ENCODE measurements around the gene SDK1. TPM values are rescaled to one million over a fixed set of nuclear protein-coding genes. Genes with fewer than 3 reads are reported as not detected.

Gene SDK1
- total and polyA plus RNA-seq, 2 experiments from 2014 or later, result 2.1 to 10.0 TPM

DNA sequence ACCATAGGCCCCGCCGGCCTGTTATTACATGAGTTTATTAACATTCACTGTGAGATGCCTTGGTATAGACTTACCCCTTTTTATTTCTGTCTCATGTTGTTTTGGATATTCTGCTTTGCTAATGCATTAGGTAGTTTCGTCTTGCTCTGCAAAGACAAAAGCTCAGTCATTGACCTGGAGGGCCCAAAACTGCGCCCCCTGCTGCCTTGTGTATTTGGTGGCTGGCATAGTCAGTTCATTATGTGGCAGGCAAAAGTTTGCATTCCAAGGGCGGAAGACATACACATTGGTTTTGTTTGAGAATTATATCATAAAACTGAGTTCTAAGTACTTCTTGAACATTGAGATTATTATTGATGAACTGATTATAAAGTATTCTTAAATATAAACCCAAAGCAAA lies 372.5 kb downstream of the SDK1 start:
- Mint-ChIP-seq H3K9me3 (no peaks in the 10 kb centered on the region), H3K4me1 (peaks cover 8% of the 10 kb centered on the region; the same call in 2 of the 3 replicates), H3K27me3 (ENCODE audit: insufficient read depth, low read depth, poor library complexity) (peaks cover 3% of the 10 kb centered on the region), H3K36me3 (ENCODE audit: low read depth) (no peaks in the 10 kb centered on the region), H3K4me3 (no peak overlapping the region), H3K27ac (no peak overlapping the region)
- H3K9me2 ChIP-seq (ENCODE audit: insufficient read depth), result peaks cover 15% of the 10 kb centered on the region; the same call in 1 of the 2 replicates
- H3K36me3 ChIP-seq (ENCODE audit: insufficient read depth), result no peaks in the 10 kb centered on the region
- H3K79me2 ChIP-seq (replicated peaks; ENCODE audit: insufficient read depth), result no peaks in the 10 kb centered on the region
- no peaks in the 10 kb centered on the region for H3K27me3 ChIP-seq (ENCODE audit: insufficient read depth)
- H2AFZ ChIP-seq, result no peak overlapping the region
- peak; percentile 88 for DNase-seq (ENCODE audit: low spot score)
- TF ChIP-seq, protein P1, sequence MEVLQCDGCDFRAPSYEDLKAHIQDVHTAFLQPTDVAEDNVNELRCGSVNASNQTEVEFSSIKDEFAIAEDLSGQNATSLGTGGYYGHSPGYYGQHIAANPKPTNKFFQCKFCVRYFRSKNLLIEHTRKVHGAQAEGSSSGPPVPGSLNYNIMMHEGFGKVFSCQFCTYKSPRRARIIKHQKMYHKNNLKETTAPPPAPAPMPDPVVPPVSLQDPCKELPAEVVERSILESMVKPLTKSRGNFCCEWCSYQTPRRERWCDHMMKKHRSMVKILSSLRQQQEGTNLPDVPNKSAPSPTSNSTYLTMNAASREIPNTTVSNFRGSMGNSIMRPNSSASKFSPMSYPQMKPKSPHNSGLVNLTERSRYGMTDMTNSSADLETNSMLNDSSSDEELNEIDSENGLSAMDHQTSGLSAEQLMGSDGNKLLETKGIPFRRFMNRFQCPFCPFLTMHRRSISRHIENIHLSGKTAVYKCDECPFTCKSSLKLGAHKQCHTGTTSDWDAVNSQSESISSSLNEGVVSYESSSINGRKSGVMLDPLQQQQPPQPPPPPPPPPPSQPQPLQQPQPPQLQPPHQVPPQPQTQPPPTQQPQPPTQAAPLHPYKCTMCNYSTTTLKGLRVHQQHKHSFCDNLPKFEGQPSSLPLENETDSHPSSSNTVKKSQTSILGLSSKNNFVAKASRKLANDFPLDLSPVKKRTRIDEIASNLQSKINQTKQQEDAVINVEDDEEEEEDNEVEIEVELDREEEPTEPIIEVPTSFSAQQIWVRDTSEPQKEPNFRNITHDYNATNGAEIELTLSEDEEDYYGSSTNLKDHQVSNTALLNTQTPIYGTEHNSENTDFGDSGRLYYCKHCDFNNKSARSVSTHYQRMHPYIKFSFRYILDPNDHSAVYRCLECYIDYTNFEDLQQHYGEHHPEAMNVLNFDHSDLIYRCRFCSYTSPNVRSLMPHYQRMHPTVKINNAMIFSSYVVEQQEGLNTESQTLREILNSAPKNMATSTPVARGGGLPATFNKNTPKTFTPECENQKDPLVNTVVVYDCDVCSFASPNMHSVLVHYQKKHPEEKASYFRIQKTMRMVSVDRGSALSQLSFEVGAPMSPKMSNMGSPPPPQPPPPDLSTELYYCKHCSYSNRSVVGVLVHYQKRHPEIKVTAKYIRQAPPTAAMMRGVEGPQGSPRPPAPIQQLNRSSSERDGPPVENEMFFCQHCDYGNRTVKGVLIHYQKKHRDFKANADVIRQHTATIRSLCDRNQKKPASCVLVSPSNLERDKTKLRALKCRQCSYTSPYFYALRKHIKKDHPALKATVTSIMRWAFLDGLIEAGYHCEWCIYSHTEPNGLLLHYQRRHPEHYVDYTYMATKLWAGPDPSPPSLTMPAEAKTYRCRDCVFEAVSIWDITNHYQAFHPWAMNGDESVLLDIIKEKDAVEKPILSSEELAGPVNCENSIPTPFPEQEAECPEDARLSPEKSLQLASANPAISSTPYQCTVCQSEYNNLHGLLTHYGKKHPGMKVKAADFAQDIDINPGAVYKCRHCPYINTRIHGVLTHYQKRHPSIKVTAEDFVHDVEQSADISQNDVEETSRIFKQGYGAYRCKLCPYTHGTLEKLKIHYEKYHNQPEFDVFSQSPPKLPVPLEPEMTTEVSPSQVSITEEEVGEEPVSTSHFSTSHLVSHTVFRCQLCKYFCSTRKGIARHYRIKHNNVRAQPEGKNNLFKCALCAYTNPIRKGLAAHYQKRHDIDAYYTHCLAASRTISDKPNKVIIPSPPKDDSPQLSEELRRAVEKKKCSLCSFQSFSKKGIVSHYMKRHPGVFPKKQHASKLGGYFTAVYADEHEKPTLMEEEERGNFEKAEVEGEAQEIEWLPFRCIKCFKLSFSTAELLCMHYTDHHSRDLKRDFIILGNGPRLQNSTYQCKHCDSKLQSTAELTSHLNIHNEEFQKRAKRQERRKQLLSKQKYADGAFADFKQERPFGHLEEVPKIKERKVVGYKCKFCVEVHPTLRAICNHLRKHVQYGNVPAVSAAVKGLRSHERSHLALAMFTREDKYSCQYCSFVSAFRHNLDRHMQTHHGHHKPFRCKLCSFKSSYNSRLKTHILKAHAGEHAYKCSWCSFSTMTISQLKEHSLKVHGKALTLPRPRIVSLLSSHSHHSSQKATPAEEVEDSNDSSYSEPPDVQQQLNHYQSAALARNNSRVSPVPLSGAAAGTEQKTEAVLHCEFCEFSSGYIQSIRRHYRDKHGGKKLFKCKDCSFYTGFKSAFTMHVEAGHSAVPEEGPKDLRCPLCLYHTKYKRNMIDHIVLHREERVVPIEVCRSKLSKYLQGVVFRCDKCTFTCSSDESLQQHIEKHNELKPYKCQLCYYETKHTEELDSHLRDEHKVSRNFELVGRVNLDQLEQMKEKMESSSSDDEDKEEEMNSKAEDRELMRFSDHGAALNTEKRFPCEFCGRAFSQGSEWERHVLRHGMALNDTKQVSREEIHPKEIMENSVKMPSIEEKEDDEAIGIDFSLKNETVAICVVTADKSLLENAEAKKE (CRISPR knock-in tag; IDR thresholded peaks at IDR 0.05), result no peak
- TF ChIP-seq, protein P2, sequence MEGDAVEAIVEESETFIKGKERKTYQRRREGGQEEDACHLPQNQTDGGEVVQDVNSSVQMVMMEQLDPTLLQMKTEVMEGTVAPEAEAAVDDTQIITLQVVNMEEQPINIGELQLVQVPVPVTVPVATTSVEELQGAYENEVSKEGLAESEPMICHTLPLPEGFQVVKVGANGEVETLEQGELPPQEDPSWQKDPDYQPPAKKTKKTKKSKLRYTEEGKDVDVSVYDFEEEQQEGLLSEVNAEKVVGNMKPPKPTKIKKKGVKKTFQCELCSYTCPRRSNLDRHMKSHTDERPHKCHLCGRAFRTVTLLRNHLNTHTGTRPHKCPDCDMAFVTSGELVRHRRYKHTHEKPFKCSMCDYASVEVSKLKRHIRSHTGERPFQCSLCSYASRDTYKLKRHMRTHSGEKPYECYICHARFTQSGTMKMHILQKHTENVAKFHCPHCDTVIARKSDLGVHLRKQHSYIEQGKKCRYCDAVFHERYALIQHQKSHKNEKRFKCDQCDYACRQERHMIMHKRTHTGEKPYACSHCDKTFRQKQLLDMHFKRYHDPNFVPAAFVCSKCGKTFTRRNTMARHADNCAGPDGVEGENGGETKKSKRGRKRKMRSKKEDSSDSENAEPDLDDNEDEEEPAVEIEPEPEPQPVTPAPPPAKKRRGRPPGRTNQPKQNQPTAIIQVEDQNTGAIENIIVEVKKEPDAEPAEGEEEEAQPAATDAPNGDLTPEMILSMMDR (conservative IDR thresholded peaks at IDR 0.05; ENCODE audit: low read depth in 2 of 2), result peak; percentile 90 to 95
- H3K4me1 ChIP-seq (ENCODE audit: insufficient read depth), result peaks cover 4% of the 10 kb centered on the region; the same call in 1 of the 2 replicates
- H3F3A ChIP-seq (replicated peaks; ENCODE audit: low read depth), result no peaks in the 10 kb centered on the region
- H3K4me2 ChIP-seq, result no peak overlapping the region
- no peak overlapping the region for H3K4me3 ChIP-seq
- peak; percentile 84 for ATAC-seq
- no peaks in the 10 kb centered on the region for H4K20me1 ChIP-seq (replicated peaks; ENCODE audit: insufficient read depth)
- no peak overlapping the region for H3K27ac ChIP-seq (ENCODE audit: low read depth)

DNA sequence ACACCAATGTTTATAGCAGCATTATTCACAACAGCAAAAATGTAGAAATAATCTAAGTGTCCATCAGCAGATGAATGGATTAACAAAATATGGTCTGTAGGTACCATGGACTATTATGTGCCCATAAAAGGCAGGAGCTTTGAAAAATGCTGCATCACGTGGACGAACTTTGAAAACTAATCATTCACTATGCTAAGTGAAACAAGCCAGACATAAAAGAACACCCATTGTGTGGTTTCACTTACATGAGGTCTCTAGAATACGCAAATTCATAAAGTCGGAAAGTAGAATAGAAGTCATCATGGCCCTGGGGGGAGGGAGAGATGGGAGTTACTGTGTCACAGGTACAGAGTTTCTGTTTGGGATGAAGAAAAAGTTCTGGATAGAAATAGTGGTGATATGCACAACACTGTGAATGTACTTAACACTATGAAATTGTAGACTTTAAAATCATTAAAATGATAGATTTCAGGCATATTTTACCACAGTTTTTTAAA lies 377.3 kb downstream of the SDK1 start:
- no peak for ATAC-seq
- Histone ChIP-seq H2AFZ (no peak overlapping the region), H4K20me1 (replicated peaks; ENCODE audit: insufficient read depth) (no peaks in the 10 kb centered on the region), H3K36me3 (ENCODE audit: insufficient read depth) (no peaks in the 10 kb centered on the region), H3K4me2 (no peak overlapping the region), H3K27ac (ENCODE audit: low read depth) (no peak overlapping the region), H3K4me3 (no peak overlapping the region), H3K9me2 (ENCODE audit: insufficient read depth) (0 out of 2 replicates have a peak, but pooled peaks cover 8% of the 10 kb centered on the region), H3F3A (replicated peaks; ENCODE audit: low read depth) (no peaks in the 10 kb centered on the region), H3K27me3 (ENCODE audit: insufficient read depth) (no peaks in the 10 kb centered on the region), H3K4me1 (ENCODE audit: insufficient read depth) (peaks cover under 1% of the 10 kb centered on the region; the same call in 1 of the 2 replicates), H3K79me2 (replicated peaks; ENCODE audit: insufficient read depth) (no peaks in the 10 kb centered on the region)
- H3K27me3 Mint-ChIP-seq (ENCODE audit: insufficient read depth, low read depth, poor library complexity), result peaks cover 3% of the 10 kb centered on the region
- DNase-seq (ENCODE audit: low spot score), result no peak
- no peaks in the 10 kb centered on the region for H3K9me3 Mint-ChIP-seq
- peaks cover 10% of the 10 kb centered on the region; the same call in 2 of the 3 replicates for H3K4me1 Mint-ChIP-seq
- H3K4me3 Mint-ChIP-seq, result no peak overlapping the region
- H3K27ac Mint-ChIP-seq, result no peak overlapping the region
- H3K36me3 Mint-ChIP-seq (ENCODE audit: low read depth), result no peaks in the 10 kb centered on the region
- TF ChIP-seq, protein P1 (CRISPR knock-in tag; IDR thresholded peaks at IDR 0.05), result no peak
- TF ChIP-seq EZH2phosphoT487 (IDR thresholded peaks at IDR 0.05; ENCODE audit: unreplicated experiment), result no peak

Data from GM23338 (cell line).